Epithelial cell of esophagus (primary cell): ENCODE results near the gene TLR9.
"Not testable (repeated sequence)": the region's sequence is repeated elsewhere in the genome, so short reads cannot be mapped to it uniquely, and the experiment has no call there.

ENCODE experiments used
- DNase-seq: peaks from one replicate; pipeline ENCODE4 v3.0.0; 2010; ENCODE audit warnings: low read depth
- H3K4me3 ChIP-seq: 2 replicates; pipeline ENCODE4 v1.5.1; 2011; ENCODE audit warnings: mild to moderate bottlenecking, low read length, control low read depth
- TF ChIP-seq, protein P1 (sequence below): IDR thresholded peaks from 2 replicates; pipeline ENCODE4 v1.5.1; 2011; ENCODE audit warnings: low read depth, mild to moderate bottlenecking, low read length, control low read depth, inconsistent platforms; ENCODE audit not compliant: insufficient read depth; ENCODE audit errors: missing control alignments

Gene TLR9

DNA sequence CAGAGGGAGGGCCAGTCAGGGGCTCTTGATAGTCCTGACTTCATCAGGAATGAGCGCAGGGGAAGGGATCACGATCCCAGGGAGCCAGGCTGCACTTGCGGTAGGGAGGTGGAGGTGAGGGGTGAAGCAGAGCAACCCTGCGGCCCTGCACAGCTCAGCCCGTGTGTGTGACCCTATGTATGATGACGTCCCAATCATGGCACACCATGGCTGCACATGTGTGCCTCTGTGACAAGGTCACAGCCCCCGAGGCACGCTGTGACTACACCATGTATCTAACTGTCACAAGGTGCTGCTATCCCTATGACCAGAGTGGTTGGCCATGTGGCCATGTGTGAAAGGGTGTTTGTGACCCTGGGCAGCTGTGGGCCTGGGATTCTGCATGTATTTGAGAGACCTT is 40.8 kb downstream of the TLR9 start:
- TF ChIP-seq, protein P1, sequence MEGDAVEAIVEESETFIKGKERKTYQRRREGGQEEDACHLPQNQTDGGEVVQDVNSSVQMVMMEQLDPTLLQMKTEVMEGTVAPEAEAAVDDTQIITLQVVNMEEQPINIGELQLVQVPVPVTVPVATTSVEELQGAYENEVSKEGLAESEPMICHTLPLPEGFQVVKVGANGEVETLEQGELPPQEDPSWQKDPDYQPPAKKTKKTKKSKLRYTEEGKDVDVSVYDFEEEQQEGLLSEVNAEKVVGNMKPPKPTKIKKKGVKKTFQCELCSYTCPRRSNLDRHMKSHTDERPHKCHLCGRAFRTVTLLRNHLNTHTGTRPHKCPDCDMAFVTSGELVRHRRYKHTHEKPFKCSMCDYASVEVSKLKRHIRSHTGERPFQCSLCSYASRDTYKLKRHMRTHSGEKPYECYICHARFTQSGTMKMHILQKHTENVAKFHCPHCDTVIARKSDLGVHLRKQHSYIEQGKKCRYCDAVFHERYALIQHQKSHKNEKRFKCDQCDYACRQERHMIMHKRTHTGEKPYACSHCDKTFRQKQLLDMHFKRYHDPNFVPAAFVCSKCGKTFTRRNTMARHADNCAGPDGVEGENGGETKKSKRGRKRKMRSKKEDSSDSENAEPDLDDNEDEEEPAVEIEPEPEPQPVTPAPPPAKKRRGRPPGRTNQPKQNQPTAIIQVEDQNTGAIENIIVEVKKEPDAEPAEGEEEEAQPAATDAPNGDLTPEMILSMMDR: no peak
- DNase-seq: no peak
- no peak overlapping the region for H3K4me3 ChIP-seq

DNA sequence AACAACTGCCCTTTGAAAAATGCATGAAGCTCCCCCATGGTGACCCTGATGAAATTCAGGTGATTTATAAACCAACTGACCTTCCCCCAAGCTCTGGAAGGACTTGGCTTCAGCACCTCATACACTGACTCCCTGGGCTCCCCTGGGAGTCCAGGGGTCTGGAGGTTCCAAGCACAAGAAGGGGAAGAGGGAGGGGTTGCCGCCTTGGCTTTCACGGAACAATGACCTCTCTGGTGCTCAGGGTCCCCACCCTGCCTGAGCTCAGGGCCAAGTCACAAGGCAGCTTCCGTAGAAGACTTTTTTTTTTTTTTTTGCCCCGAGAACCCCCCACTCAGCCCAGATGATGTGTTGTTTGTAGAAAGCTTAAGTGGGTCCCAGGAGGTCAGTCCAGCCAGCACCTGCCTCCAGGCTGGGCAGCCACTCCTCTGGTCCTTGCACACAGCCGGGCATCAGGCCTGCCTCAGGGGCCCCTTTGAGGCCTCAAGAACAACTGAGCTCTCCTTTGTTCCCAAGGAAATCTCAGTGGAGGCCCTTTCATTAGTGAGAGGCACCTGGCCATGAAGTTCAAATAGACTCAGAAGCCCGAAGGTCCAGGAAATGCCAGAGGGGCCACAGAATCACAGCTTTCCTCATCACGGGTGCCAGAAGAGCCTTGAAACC is 41.5 kb downstream of the TLR9 start:
- TF ChIP-seq, protein P1: no peak
- H3K4me3 ChIP-seq: no peak overlapping the region
- DNase-seq: no peak

GRCh38 chr3:52182691-52183090 is 42.8 kb downstream of the TLR9 start:
- DNase-seq: no peak
- TF ChIP-seq, protein P1: no peak
- no peak overlapping the region for H3K4me3 ChIP-seq

GRCh38 chr3:52182196-52182595 is 43.2 kb downstream of the TLR9 start:
- TF ChIP-seq, protein P1: no peak
- no peak overlapping the region for H3K4me3 ChIP-seq
- no peak for DNase-seq

DNA sequence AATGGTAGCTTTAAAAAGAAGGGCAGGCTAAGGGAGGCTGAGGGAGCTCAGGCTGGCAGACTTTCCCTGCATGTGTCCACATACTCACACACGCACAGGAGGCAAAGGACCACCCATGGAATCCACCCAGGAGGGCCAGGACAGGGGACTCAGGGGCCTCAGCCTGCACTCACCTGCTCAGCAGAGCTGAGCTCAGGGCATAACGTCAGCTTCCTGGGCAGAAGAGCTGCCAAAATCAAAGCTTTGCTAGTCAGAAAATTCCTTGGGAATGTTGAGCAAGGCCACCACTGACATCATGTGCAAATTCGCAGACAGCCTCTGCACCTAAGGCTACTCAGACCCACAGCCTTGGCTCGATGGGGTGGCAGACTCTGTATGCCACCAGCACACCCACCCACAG is 43.9 kb downstream of the TLR9 start:
- H3K4me3 ChIP-seq: no peak overlapping the region
- TF ChIP-seq, protein P1: no peak
- DNase-seq: peak; percentile 84

DNA sequence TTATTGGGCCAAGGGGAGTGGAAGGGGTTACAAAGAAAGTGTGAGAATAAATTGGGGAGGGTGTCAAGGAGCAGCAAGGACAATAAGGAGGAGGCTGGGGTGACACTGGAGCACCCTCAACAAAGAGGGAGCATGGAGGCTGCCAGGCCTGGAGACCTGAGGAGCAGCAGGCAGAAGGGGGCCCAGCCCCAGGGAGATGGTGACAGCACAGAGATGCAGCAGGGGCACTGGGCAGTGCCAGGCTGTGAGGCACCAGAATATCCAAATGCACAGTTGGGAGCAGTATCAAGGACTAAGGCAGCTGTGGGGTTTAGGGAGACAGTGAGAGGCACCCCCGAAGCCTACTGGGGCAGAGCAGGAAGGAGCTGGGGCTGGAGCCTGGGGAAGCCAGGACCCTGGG is 46.9 kb downstream of the TLR9 start:
- no peak overlapping the region for H3K4me3 ChIP-seq
- TF ChIP-seq, protein P1: no peak
- no peak for DNase-seq

GRCh38 chr3:52178126-52178525 is 47.3 kb downstream of the TLR9 start:
- DNase-seq, H3K4me3 ChIP-seq: not testable (repeated sequence)
